Tibial nerve (tissue), 4 donors: ENCODE data around the gene DDX1.

Source experiments
- CTCF ChIP-seq, 5 experiments: fragments of 200-600 bp in 3 of 5; fragments of 450-650 bp in 2 of 5; sonication (generic) in 3 of 5; IDR thresholded peaks; one replicate each; pipeline ENCODE4 v1.5.1; 2016 to 2019; ENCODE audit warnings: antibody characterized with exemption in 5 of 5, mild to moderate bottlenecking in 3 of 5, moderate library complexity in 2 of 5
- EP300 ChIP-seq, 2 donors: sonication (generic); formaldehyde crosslinking; IDR thresholded peaks; one replicate each; pipeline ENCODE4 v1.6.1; 2017; ENCODE audit warnings: antibody characterized with exemption in 2 of 2, mild to moderate bottlenecking in 1 of 2
- POLR2A ChIP-seq, 2 donors: fragments of 450-650 bp; IDR thresholded peaks; one replicate each; pipeline ENCODE4 v1.6.1; 2017; ENCODE audit warnings: antibody characterized with exemption in 2 of 2, mild to moderate bottlenecking in 2 of 2, moderate library complexity in 2 of 2

- TF ChIP-seq POLR2A (IDR thresholded peaks at IDR 0.05) (no peak), CTCF (IDR thresholded peaks at IDR 0.05) (no peak), EP300 (IDR thresholded peaks at IDR 0.05) (no peak)
These were observed 28.3 kb downstream of the DDX1 start for GRCh38 chr2:15619938-15620337.
